Measurements from ENCODE around the gene MED12L.

- TF ChIP-seq POLR2AphosphoS5 (IDR thresholded peaks at IDR 0.05; ENCODE audit: low read depth, low read length) (no peak), TAF1 (IDR thresholded peaks at IDR 0.05; ENCODE audit: borderline replicate concordance, insufficient read depth, low read length) (no peak), REST (IDR thresholded peaks at IDR 0.05; ENCODE audit: insufficient read depth in 1 of 2, low read depth in 2 of 2, low read length in 2 of 2) (no peak), SIN3A (IDR thresholded peaks at IDR 0.05; ENCODE audit: borderline replicate concordance, insufficient read depth, low read length) (no peak), FOXP2 (optimal IDR thresholded peaks at IDR 0.05; ENCODE audit: borderline replicate concordance, extremely low read depth, extremely low read length, insufficient read depth) (no peak)
Measured at GRCh38 chr3:151318313-151318712, 232.8 kb downstream of the MED12L start.
